Measurements from ENCODE around the gene TTC7B.

GRCh38 chr14:90554341-90554740, 261.9 kb downstream of the TTC7B start:
- TF ChIP-seq CTCF (IDR thresholded peaks at IDR 0.05): no peak
- no peak for TF ChIP-seq POLR2A (IDR thresholded peaks at IDR 0.05)

All from esophagus squamous epithelium (tissue), 4 donors.